Uterus (tissue), 4 donors: ENCODE results near the gene ARSI. TPM values are rescaled to one million over a fixed set of nuclear protein-coding genes. Genes with fewer than 3 reads are reported as not detected.

Experiments
- DNase-seq, 2 donors: peaks; one replicate each; pipeline ENCODE4 v3.0.0-alpha.2; 2019 to 2020
- H3K27ac ChIP-seq, 2 donors: fragments of 200-600 bp; sonication (generic); 1 replicate in 1 of 2; 2 replicates in 1 of 2; pipeline ENCODE4 v1.5.1; 2016 to 2018
- H3K27me3 ChIP-seq, 2 donors: fragments of 200-600 bp; sonication (generic); one replicate each; pipeline ENCODE4 v1.5.1; 2018 to 2019; ENCODE audit warnings: control low read depth in 1 of 2
- H3K36me3 ChIP-seq, 2 donors: fragments of 200-600 bp; sonication (generic); one replicate each; pipeline ENCODE4 v1.5.1; 2019; ENCODE audit warnings: control low read depth in 1 of 2
- H3K4me1 ChIP-seq, 2 donors: fragments of 200-600 bp; sonication (generic); one replicate each; pipeline ENCODE4 v1.5.1; 2018 to 2019; ENCODE audit warnings: control low read depth in 1 of 2
- H3K4me3 ChIP-seq, 2 donors: fragments of 200-600 bp; sonication (generic); 1 replicate in 1 of 2; 2 replicates in 1 of 2; pipeline ENCODE4 v1.5.1; 2018 to 2019; ENCODE audit warnings: mild to moderate bottlenecking in 1 of 2
- H3K9me3 ChIP-seq, 2 donors: fragments of 200-600 bp; sonication (generic); one replicate each; pipeline ENCODE4 v1.5.1; 2019; ENCODE audit warnings: control low read depth in 1 of 2
- CTCF ChIP-seq, 4 experiments: fragments of 200-600 bp in 2 of 4; fragments of 450-650 bp in 2 of 4; sonication (generic) in 2 of 4; IDR thresholded peaks; one replicate each; pipeline ENCODE4 v1.5.1; 2016 to 2019; ENCODE audit warnings: antibody characterized with exemption in 4 of 4, mild to moderate bottlenecking in 2 of 4, moderate library complexity in 1 of 4
- POLR2A ChIP-seq, 2 donors: fragments of 450-650 bp; IDR thresholded peaks; one replicate each; pipeline ENCODE4 v1.6.1; 2016; ENCODE audit warnings: antibody characterized with exemption in 2 of 2, mild to moderate bottlenecking in 1 of 2, moderate library complexity in 1 of 2
- intact Hi-C: fragments of 100-400 bp; cut with DNase I; formaldehyde crosslinking; loops from one replicate; pipeline ENCODE4 v1.15.1; 2023; ENCODE audit warnings: low total_unique reads
- total RNA-seq, 4 donors: library from RNA; depleted of rRNA in 3 of 4; stranded (reverse); fragments of >200 nt in 3 of 4; gene quantifications; one replicate each; pipeline versions ENCODE4 v1.1.0 to v1.2.4, GENCODE V29; 2014 to 2023
- donor health status: DM: yes; HTN: yes; CAD: no.

Gene ARSI
- total RNA-seq, 4 donors from 2014 or later, result 4.3 to 15.1 (median 5.7) TPM

DNA sequence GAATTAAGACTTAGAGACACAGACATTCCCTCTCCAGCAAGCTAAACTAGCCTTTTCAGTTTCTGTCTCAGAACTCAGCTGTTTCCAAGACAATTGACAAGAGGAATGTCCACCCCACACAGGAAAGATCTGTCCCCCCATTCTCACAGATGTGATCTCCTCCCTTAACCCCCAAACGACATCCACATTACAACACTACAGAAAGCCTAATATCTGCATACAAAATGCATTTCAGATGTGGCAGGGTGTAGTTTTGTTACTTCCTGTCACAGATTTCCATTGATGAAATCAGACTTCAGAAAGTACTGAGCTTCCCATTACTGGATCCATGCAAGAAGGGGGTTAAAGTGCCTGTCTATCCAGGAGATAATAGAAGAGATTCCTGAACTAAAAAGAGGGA, 2.9 kb upstream of the ARSI start:
- no peak overlapping the region for H3K4me3 ChIP-seq
- H3K27me3 ChIP-seq, result no peaks in the 10 kb centered on the region
- H3K9me3 ChIP-seq, result no peaks in the 10 kb centered on the region
- intact Hi-C loops, result no loop called here
- peaks cover 4 to 16% of the 10 kb centered on the region in 2 donors for H3K4me1 ChIP-seq
- TF ChIP-seq CTCF (IDR thresholded peaks at IDR 0.05) (no peak), POLR2A (IDR thresholded peaks at IDR 0.05) (no peak)
- no peaks in the 10 kb centered on the region for H3K36me3 ChIP-seq
- no peak for DNase-seq
- peak overlapping the region; percentile 85 to 95 for H3K27ac ChIP-seq

- Histone ChIP-seq H3K27ac (peak overlapping the region; percentile 85 to 95), H3K9me3 (no peaks in the 10 kb centered on the region)
Measured at GRCh38 chr5:150305095-150305494, 2.4 kb upstream of the ARSI start.

DNA sequence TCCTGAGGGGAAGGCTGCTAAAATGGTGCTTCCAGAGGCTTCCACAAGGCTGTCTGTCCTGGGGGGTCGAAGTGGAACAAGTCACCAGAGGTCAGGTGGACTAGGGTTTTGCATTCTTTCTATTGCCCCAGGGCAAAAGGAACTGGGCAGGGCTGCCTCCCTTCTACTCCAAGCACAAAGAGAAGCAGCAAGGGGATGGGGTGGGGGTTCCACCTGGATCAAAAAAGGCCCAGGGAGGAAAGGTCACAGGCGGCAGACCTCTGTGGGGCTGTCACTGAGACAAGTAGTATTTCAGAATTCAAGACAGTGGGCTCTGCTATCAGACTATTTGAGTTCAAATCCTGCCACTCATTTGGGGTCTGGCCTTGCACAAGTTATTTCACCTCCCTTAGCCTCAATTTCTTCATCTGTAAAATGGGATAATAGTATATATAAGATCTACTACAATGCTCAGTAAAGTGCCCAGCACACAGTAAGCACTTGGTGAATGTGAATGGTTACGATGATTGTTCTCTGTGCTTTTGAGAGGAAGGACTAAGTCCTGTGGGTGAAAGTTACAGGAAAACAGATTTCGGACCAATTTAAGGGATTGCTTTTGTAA, 1.9 kb upstream of the ARSI start:
- peak overlapping the region; percentile 85 to 95 for H3K27ac ChIP-seq
- H3K27me3 ChIP-seq, result no peaks in the 10 kb centered on the region
- H3K36me3 ChIP-seq, result no peaks in the 10 kb centered on the region
- TF ChIP-seq CTCF (IDR thresholded peaks at IDR 0.05) (no peak), POLR2A (IDR thresholded peaks at IDR 0.05) (no peak)
- H3K4me1 ChIP-seq, result peaks cover 4 to 16% of the 10 kb centered on the region in 2 donors
- no peak for DNase-seq
- H3K4me3 ChIP-seq, result no peak overlapping the region
- intact Hi-C loops, result no loop called here
- H3K9me3 ChIP-seq, result no peaks in the 10 kb centered on the region

More at GRCh38 chr5:150305095-150305494, 2.4 kb upstream of the ARSI start:
- H3K36me3 ChIP-seq, result no peaks in the 10 kb centered on the region
- intact Hi-C loops, result no loop called here
- no peak for TF ChIP-seq CTCF (IDR thresholded peaks at IDR 0.05)
- TF ChIP-seq POLR2A (IDR thresholded peaks at IDR 0.05), result no peak
- no peaks in the 10 kb centered on the region for H3K27me3 ChIP-seq
- no peak overlapping the region for H3K4me3 ChIP-seq
- no peak for DNase-seq
- H3K4me1 ChIP-seq, result peaks cover 4 to 16% of the 10 kb centered on the region in 2 donors

DNA sequence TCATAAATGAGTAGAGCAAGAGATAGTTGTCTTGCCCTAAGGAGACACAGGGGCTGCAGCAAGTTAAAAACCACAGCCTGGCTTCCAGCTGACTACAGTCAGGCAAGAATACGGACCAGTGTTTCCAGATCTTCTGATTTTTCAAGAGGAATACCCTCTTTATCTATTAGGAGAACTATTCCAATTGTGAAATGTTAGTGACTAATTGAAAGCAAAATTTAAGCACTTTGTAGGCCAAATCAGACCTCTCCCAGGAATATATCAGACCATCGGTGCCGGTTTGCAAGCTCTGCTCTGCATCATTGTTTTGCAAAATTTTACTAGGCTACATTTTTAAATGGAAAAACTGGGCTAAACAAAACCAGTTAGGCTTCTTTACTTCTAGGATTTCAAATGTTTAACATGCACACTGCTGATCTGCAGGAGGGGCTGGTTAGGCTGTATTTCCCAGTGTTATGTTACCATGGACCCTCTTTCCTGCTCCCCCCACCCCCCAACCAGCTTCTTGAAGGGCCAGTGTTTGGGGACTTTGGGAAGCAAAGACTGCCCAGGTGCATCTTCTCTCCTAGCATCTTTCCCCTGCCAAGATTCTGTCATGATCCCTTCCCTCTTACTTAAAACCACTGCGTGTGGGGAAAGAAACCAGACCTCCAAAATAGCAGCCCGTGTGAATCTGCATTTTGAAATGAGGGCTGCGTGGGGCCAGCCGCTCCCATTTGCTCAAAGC, 1.1 kb upstream of the ARSI start:
- no peaks in the 10 kb centered on the region for H3K36me3 ChIP-seq
- intact Hi-C loops, result no loop called here
- H3K27ac ChIP-seq, result peak overlapping the region; percentile 85 to 95
- no peaks in the 10 kb centered on the region for H3K27me3 ChIP-seq
- TF ChIP-seq POLR2A (IDR thresholded peaks at IDR 0.05) (no peak), CTCF (IDR thresholded peaks at IDR 0.05) (no peak)
- H3K4me1 ChIP-seq, result peaks cover 5 to 16% of the 10 kb centered on the region in 2 donors
- no peaks in the 10 kb centered on the region for H3K9me3 ChIP-seq
- DNase-seq, result peak; percentile 52 to 73
- H3K4me3 ChIP-seq, result no peak overlapping the region

DNA sequence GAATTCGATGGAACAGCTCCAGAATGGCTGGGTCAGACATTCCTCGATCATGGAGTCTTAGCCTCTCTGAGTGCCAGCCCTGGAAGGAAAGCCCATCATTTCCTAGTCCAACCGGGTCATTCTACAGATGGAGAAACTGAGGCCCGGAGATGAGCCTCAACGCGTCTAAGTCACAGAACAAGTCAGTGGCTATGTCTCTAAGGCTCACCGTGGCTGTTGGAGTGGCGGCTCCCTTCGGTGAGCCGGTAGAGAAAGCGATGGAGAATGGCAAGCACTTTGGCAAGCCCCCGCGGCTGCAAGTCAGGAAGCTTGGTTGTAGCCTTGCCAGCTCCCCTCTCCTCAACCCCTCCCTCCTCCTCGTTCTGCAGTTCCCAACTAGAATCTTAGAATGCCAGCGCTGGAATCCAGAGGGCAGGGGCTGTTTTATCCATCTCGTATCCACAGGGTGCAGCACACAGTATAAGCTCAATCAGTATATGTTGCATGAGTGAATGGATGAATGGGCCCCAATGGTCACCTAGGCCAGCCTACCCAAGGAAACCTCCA, 438 bp upstream of the ARSI start:
- DNase-seq, result peak in 1 of 2 donors; percentile 49
- Histone ChIP-seq H3K4me3 (peak overlapping the region; percentile 25 to 41), H3K4me1 (peaks cover 10 to 16% of the 10 kb centered on the region in 2 donors), H3K27ac (peak overlapping the region; percentile 85 to 95), H3K27me3 (no peaks in the 10 kb centered on the region), H3K36me3 (no peaks in the 10 kb centered on the region), H3K9me3 (no peaks in the 10 kb centered on the region)
- intact Hi-C loops, result no loop called here
- TF ChIP-seq CTCF (IDR thresholded peaks at IDR 0.05) (no peak), POLR2A (IDR thresholded peaks at IDR 0.05) (no peak)
